Measurements from ENCODE around the gene RAB3C.

DNA sequence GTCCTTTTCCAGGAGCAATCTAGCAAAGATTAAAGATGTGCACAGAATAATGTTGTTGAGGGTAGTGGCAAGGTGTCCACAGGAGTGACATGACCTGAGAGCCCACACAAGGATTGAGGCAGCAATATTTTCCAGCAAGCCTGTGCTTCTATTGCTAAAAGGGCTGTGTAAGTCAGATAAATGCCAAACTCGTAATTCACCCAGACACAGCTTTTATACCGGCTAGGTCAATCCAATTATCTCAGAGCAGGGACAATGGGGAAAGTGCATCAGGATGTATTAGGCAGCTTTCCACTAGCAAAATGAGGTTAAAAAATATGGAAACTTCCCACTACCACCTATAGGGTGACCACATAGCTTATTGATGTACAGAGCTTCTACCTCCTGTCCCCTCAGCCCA is 34.8 kb upstream of the RAB3C start:
- TF ChIP-seq, protein P1, sequence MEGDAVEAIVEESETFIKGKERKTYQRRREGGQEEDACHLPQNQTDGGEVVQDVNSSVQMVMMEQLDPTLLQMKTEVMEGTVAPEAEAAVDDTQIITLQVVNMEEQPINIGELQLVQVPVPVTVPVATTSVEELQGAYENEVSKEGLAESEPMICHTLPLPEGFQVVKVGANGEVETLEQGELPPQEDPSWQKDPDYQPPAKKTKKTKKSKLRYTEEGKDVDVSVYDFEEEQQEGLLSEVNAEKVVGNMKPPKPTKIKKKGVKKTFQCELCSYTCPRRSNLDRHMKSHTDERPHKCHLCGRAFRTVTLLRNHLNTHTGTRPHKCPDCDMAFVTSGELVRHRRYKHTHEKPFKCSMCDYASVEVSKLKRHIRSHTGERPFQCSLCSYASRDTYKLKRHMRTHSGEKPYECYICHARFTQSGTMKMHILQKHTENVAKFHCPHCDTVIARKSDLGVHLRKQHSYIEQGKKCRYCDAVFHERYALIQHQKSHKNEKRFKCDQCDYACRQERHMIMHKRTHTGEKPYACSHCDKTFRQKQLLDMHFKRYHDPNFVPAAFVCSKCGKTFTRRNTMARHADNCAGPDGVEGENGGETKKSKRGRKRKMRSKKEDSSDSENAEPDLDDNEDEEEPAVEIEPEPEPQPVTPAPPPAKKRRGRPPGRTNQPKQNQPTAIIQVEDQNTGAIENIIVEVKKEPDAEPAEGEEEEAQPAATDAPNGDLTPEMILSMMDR (conservative IDR thresholded peaks at IDR 0.05), result 0 out of 2 replicates have a peak, but pooled peaks have one; percentile 5
- no peak for TF ChIP-seq ZFX (IDR thresholded peaks at IDR 0.05)
